B cell (primary cell): ENCODE measurements around the gene TTC34. TPM values are rescaled to one million over a fixed set of nuclear protein-coding genes. Genes with fewer than 3 reads are reported as not detected.
"Not testable (repeated sequence)": the region's sequence is repeated elsewhere in the genome, so short reads cannot be mapped to it uniquely, and the experiment has no call there.

Source experiments
- ATAC-seq: fragments of 200-7000 bp; cut with Tn5 transposase; one replicate; pipeline ENCODE4 v1.10.0; 2021; ENCODE audit warnings: low read depth, mild to moderate bottlenecking, moderate number of reproducible peaks, moderate library complexity
- CTCF ChIA-PET: fragments of 350-600 bp; sonication (Branson Sonifier 250); formaldehyde crosslinking; loops from one replicate; lab custom pipeline; 2021; ENCODE audit warnings: antibody characterized with exemption, inconsistent platforms; lab: Charles Lee
- POLR2A ChIA-PET: fragments of 350-600 bp; sonication (Branson Sonifier 250); formaldehyde crosslinking; loops from one replicate; lab custom pipeline; 2021; ENCODE audit warnings: antibody characterized with exemption; lab: Charles Lee
- DNase-seq: peaks from one replicate; pipeline ENCODE4 v3.0.0; 2013
- H2AFZ ChIP-seq: 2 replicates; pipeline ENCODE4 v1.6.1; 2012; ENCODE audit warnings: mild to moderate bottlenecking, low read depth, low read length; ENCODE audit not compliant: insufficient read depth, poor library complexity, severe bottlenecking
- H3K27ac ChIP-seq, 2 donors: 1 replicate in 1 of 2; 2 replicates in 1 of 2; pipeline ENCODE4 v1.5.1; 2012 to 2013; ENCODE audit warnings: low read length in 2 of 2, mild to moderate bottlenecking in 2 of 2, moderate library complexity in 1 of 2
- H3K27me3 ChIP-seq, 4 experiments: fragments of 200-600 bp in 1 of 4; sonication (generic) in 1 of 4; replicated peaks in 1 of 4; 1 replicate in 2 of 4; 2 replicates in 2 of 4; pipeline versions ENCODE4 v1.6.1 to v1.7.0; 2013 to 2016; ENCODE audit warnings: low read length in 3 of 4, mild to moderate bottlenecking in 2 of 4, mixed read lengths in 1 of 4, moderate library complexity in 1 of 4; ENCODE audit not compliant: insufficient read depth in 4 of 4, control insufficient read depth in 3 of 4; ENCODE audit errors: control extremely low read depth in 1 of 4
- H3K36me3 ChIP-seq, 2 experiments: replicated peaks in 1 of 2; 1 replicate in 1 of 2; 2 replicates in 1 of 2; pipeline versions ENCODE4 v1.6.1 to v1.7.1; 2013; ENCODE audit warnings: low read length in 1 of 2; ENCODE audit not compliant: insufficient read depth in 2 of 2, control insufficient read depth in 1 of 2; ENCODE audit errors: control extremely low read depth in 1 of 2, extremely low read depth in 1 of 2
- H3K4me1 ChIP-seq, 2 donors: fragments of 200-600 bp in 1 of 2; sonication (generic) in 1 of 2; 1 replicate in 1 of 2; 2 replicates in 1 of 2; pipeline versions ENCODE4 v1.5.1 to v1.6.1; 2013 to 2017; ENCODE audit warnings: low read length in 2 of 2; ENCODE audit not compliant: control insufficient read depth in 2 of 2, insufficient read depth in 2 of 2
- H3K4me2 ChIP-seq: replicated peaks from 2 replicates; pipeline ENCODE3; 2012; ENCODE audit warnings: mild to moderate bottlenecking, low read depth, low read length; ENCODE audit not compliant: poor library complexity, severe bottlenecking
- H3K4me3 ChIP-seq, 5 experiments: fragments of 200-600 bp in 1 of 5; sonication (generic) in 1 of 5; 1 replicate in 3 of 5; 2 replicates in 2 of 5; pipeline versions ENCODE4 v1.5.1 to v1.7.0; 2011 to 2016; ENCODE audit warnings: low read length in 4 of 5, mild to moderate bottlenecking in 4 of 5, low read depth in 2 of 5, control low read depth in 1 of 5, moderate library complexity in 1 of 5; ENCODE audit not compliant: insufficient read depth in 1 of 5; ENCODE audit errors: control extremely low read depth in 1 of 5, extremely low read depth in 1 of 5
- H3K79me2 ChIP-seq: fragments of 200-600 bp; sonication (generic); one replicate; pipeline ENCODE4 v1.6.0; 2016; ENCODE audit warnings: low read length; ENCODE audit not compliant: control insufficient read depth, insufficient read depth
- H3K9ac ChIP-seq: fragments of 200-600 bp; sonication (generic); 2 replicates; pipeline ENCODE4 v1.6.1; 2017; ENCODE audit warnings: mild to moderate bottlenecking, low read length, moderate library complexity
- H3K9me3 ChIP-seq, 3 donors: one replicate each; pipeline versions ENCODE4 v1.6.1 to v1.7.1; 2013; ENCODE audit warnings: low read length in 2 of 3; ENCODE audit not compliant: control insufficient read depth in 2 of 3, insufficient read depth in 1 of 3; ENCODE audit errors: control extremely low read depth in 1 of 3
- H4K20me1 ChIP-seq: 2 replicates; pipeline ENCODE4 v1.6.0; 2012; ENCODE audit warnings: mild to moderate bottlenecking, low read length; ENCODE audit not compliant: insufficient read depth, control insufficient read depth, poor library complexity, severe bottlenecking
- H3K27ac Mint-ChIP-seq: one replicate; pipeline ENCODE4 v1.8.0; 2021; ENCODE audit warnings: mixed read lengths
- H3K27me3 Mint-ChIP-seq: one replicate; pipeline ENCODE4 v1.8.0; 2021; ENCODE audit warnings: mixed read lengths
- H3K4me1 Mint-ChIP-seq: one replicate; pipeline ENCODE4 v1.8.0; 2021; ENCODE audit warnings: mixed read lengths
- H3K4me3 Mint-ChIP-seq: one replicate; pipeline ENCODE4 v1.8.0; 2021; ENCODE audit warnings: mixed read lengths
- H3K9me3 Mint-ChIP-seq: one replicate; pipeline ENCODE4 v1.8.0; 2022; ENCODE audit warnings: mixed read lengths; ENCODE audit not compliant: insufficient read depth
- CTCF ChIP-seq: fragments of 200-600 bp; IDR thresholded peaks from one replicate; pipeline ENCODE4 v1.8.0; 2022; ENCODE audit warnings: antibody characterized with exemption, mild to moderate bottlenecking
- EZH2 ChIP-seq: IDR thresholded peaks from 2 replicates; pipeline ENCODE4 v1.6.1; 2012; ENCODE audit warnings: borderline replicate concordance, low read depth, mild to moderate bottlenecking, moderate library complexity, low read length; ENCODE audit not compliant: insufficient read depth, poor library complexity, severe bottlenecking
- WGBS: methylation state at CpG from one replicate; pipeline ENCODE4 v1.1.5; 2013; ENCODE audit warnings: missing lambda C conversion rate; ENCODE audit not compliant: insufficient coverage; 5-methylcytosine and 5-hydroxymethylcytosine counted together
- intact Hi-C: fragments of 100-400 bp; cut with micrococcal nuclease; formaldehyde crosslinking; loops from one replicate; pipeline ENCODE4 v1.10.0; 2022
- polyA plus RNA-seq: library from polyadenylated mRNA; depleted of rRNA; stranded (reverse); fragments of >200 nt; gene quantifications from 2 replicates; pipeline ENCODE4 v1.2.3, GENCODE V29; 2012
- total RNA-seq, 2 donors: library from RNA; stranded (reverse); fragments of 120-200 nt in 1 of 2; gene quantifications; 1 replicate in 1 of 2; 2 replicates in 1 of 2; pipeline versions ENCODE4 v1.2.3 to v1.2.4, GENCODE V29; 2013 to 2022

The TTC34 gene
- total and polyA plus RNA-seq, 2 donors (not counting 1 experiment from before 2014, with no cell fraction given), result 2.1 to 8.1 TPM

- WGBS, result 95% methylated on average over 48 of the region's 49 CpGs
- intact Hi-C loops, result no loop called here
Observed at GRCh38 chr1:2799811-2800663, 1.5 kb downstream of the TTC34 start.

GRCh38 chr1:2798958-2799357 lies 2.5 kb downstream of the TTC34 start:
- H4K20me1 ChIP-seq, H3K4me3 ChIP-seq, H3K27ac ChIP-seq, H3K9me3 Mint-ChIP-seq, H3K4me3 Mint-ChIP-seq, CTCF ChIA-PET, H3K4me1 ChIP-seq, ATAC-seq, H3K27me3 ChIP-seq, H3K36me3 ChIP-seq, H3K4me1 Mint-ChIP-seq, POLR2A ChIA-PET, H3K79me2 ChIP-seq, H3K27ac Mint-ChIP-seq, H2AFZ ChIP-seq, intact Hi-C loops, H3K27me3 Mint-ChIP-seq, DNase-seq, H3K4me2 ChIP-seq, H3K9ac ChIP-seq: not testable (repeated sequence)
- H3K9me3 ChIP-seq, result peaks cover 2 to 21% (median 9%) of the 10 kb centered on the region in 3 donors
- 100% methylated on average over 3 of the region's 7 CpGs for WGBS

More at GRCh38 chr1:2799811-2800663, 1.5 kb downstream of the TTC34 start:
- H3K36me3 ChIP-seq, result no peaks in the 10 kb centered on the region
- H3K4me1 ChIP-seq, result peaks cover 0 to 5% of the 10 kb centered on the region in 2 donors
- H3K9me3 ChIP-seq, result peaks cover 0 to 16% (median 2%) of the 10 kb centered on the region in 3 donors
- DNase-seq, result no peak
- Mint-ChIP-seq H3K4me1 (no peaks in the 10 kb centered on the region), H3K27ac (no peak overlapping the region), H3K4me3 (no peak overlapping the region), H3K27me3 (no peaks in the 10 kb centered on the region), H3K9me3 (no peaks in the 10 kb centered on the region)
- no peak overlapping the region for H2AFZ ChIP-seq
- CTCF ChIA-PET, result no interaction called here
- ATAC-seq, result no peak
- H3K27ac ChIP-seq, result no peak overlapping the region
- no peak overlapping the region for H3K4me2 ChIP-seq
- no peak overlapping the region for H3K4me3 ChIP-seq
- TF ChIP-seq CTCF (no peak), EZH2 (no peak)
- H3K79me2 ChIP-seq, result no peaks in the 10 kb centered on the region
- POLR2A ChIA-PET, result no interaction called here
- H3K27me3 ChIP-seq, result peaks cover 0 to 4% (median 0%) of the 10 kb centered on the region in 4 experiments
- H3K9ac ChIP-seq, result no peak overlapping the region
- no peaks in the 10 kb centered on the region for H4K20me1 ChIP-seq
